ENCODE measurements around the gene IFI27L2.

The IFI27L2 gene

GRCh38 chr14:94093418-94093817 is 36.0 kb downstream of the IFI27L2 start:
- TF ChIP-seq CTCF (IDR thresholded peaks at IDR 0.05; ENCODE audit: control extremely low read depth, extremely low read depth, low read depth, missing control alignments) = no peak
- POLR2A ChIA-PET = no interaction called here
- no peak for DNase-seq (ENCODE audit: extremely low spot score)
- CTCF ChIA-PET = interaction anchor here (0.9 to 2.1 kb wide), 3 partner anchors 12 to 50 kb away, joined by 3 to 6 read pairs (median 3); partner anchors contain the start of genes DDX24 and IFI27L1

GRCh38 chr14:94089479-94089878 is 39.9 kb downstream of the IFI27L2 start:
- TF ChIP-seq CTCF (IDR thresholded peaks at IDR 0.05; ENCODE audit: control extremely low read depth, extremely low read depth, low read depth, missing control alignments) = no peak
- no peak for DNase-seq (ENCODE audit: extremely low spot score)
- ChIA-PET CTCF (interaction anchor here (1.5 to 2.3 kb wide), 5 partner anchors 10 to 43 kb away, joined by 3 to 5 read pairs (median 3); no protein-coding TSS in a partner anchor), POLR2A (no interaction called here)

DNA sequence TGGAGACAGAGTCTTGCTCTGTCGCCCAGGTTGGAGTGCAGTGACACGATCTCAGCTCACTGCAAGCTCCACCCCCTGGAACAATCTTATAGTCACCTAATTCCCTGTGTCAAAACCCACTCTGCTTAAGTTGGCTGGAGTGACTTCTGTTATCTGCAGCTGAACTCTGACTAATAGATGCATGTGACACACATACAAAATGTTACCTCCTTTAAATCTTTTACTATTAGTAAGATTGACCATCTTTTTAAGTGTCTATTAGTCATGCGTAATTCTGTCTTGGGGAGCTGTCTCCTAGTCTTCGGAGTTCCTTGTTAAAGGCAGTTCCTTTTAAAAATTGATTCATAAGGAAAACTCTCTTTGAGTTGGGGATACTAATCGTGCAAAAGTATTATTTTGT is 40.9 kb downstream of the IFI27L2 start:
- CTCF ChIA-PET = interaction anchor here (1.6 to 2.3 kb wide), 4 partner anchors 11 to 48 kb away, joined by 3 to 7 read pairs (median 4); no protein-coding TSS in a partner anchor

GRCh38 chr14:94087891-94088290 is 41.5 kb downstream of the IFI27L2 start:
- no peak for TF ChIP-seq CTCF (IDR thresholded peaks at IDR 0.05; ENCODE audit: control extremely low read depth, extremely low read depth, low read depth, missing control alignments)
- CTCF ChIA-PET = interaction anchor here (1.2 to 2.1 kb wide), 2 partner anchors 49 to 52 kb away, joined by 4 to 7 read pairs; no protein-coding TSS in a partner anchor
- no peak for DNase-seq (ENCODE audit: extremely low spot score)
- POLR2A ChIA-PET = no interaction called here

More for the DNA sequence above, 40.9 kb downstream of the IFI27L2 start:
- TF ChIP-seq CTCF (IDR thresholded peaks at IDR 0.05; ENCODE audit: control extremely low read depth, extremely low read depth, low read depth, missing control alignments) = no peak
- POLR2A ChIA-PET = no interaction called here
- no peak for DNase-seq (ENCODE audit: extremely low spot score)

- ChIA-PET POLR2A (interaction anchor here (0.6 to 1.1 kb wide), 8 partner anchors 14 to 100 kb away, joined by 3 to 6 read pairs (median 4); no protein-coding TSS in a partner anchor), CTCF (interaction anchor here (0.7 to 5.5 kb wide), 13 partner anchors 10 to 141 kb away, joined by 3 to 25 read pairs (median 3); no protein-coding TSS in a partner anchor)
- no peak for TF ChIP-seq CTCF (IDR thresholded peaks at IDR 0.05; ENCODE audit: control extremely low read depth, extremely low read depth, low read depth, missing control alignments)
- no peak for DNase-seq (ENCODE audit: extremely low spot score)
Measured at GRCh38 chr14:94081386-94081820, 48.0 kb downstream of the IFI27L2 start.

GRCh38 chr14:94080621-94081385 is 48.6 kb downstream of the IFI27L2 start, which contains the start of the genes DDX24 and IFI27L1:
Gene DDX24 (minus strand): TSS chr14:94081202. CDS start chr14:94079742, 1,460 bp downstream.
Gene IFI27L1 (plus strand): TSS chr14:94081310. CDS start chr14:94096938, 15,628 bp downstream.
- peak; percentile 98 for DNase-seq (ENCODE audit: extremely low spot score)
- no peak for TF ChIP-seq CTCF (IDR thresholded peaks at IDR 0.05; ENCODE audit: control extremely low read depth, extremely low read depth, low read depth, missing control alignments)
- ChIA-PET POLR2A (interaction anchor here (0.6 to 1.1 kb wide), 8 partner anchors 13 to 100 kb away, joined by 3 to 6 read pairs (median 4); no protein-coding TSS in a partner anchor), CTCF (interaction anchor here (0.7 to 5.5 kb wide), 11 partner anchors 10 to 141 kb away, joined by 3 to 25 read pairs (median 4); no protein-coding TSS in a partner anchor)
